Measurements from ENCODE around the gene ZNF664.

Gene ZNF664

GRCh38 chr12:123991372-123991951 is 18.4 kb downstream of the ZNF664 start:
- TF ChIP-seq JUND (IDR thresholded peaks at IDR 0.05; ENCODE audit: low read depth), result no peak
- in situ Hi-C loops (cut with HindIII; ENCODE audit: low pct_unique_long_range_greater_than_20kb, low sequenced_read_pairs), result no loop called here
- DNase-seq (ENCODE audit: low read depth in 1 of 2, low spot score in 1 of 2), result no peak

GRCh38 chr12:123992118-123992825 is 19.3 kb downstream of the ZNF664 start:
- no peak for TF ChIP-seq JUND (IDR thresholded peaks at IDR 0.05; ENCODE audit: low read depth)
- in situ Hi-C loops (cut with HindIII; ENCODE audit: low pct_unique_long_range_greater_than_20kb, low sequenced_read_pairs), result no loop called here
- no peak for DNase-seq (ENCODE audit: low read depth in 1 of 2, low spot score in 1 of 2)

- no peak for DNase-seq (ENCODE audit: low read depth in 1 of 2, low spot score in 1 of 2)
These were observed 22.2 kb downstream of the ZNF664 start for GRCh38 chr12:123995023-123995748.

GRCh38 chr12:123996581-123996980 is 23.6 kb downstream of the ZNF664 start:
- no peak for TF ChIP-seq JUND (IDR thresholded peaks at IDR 0.05; ENCODE audit: low read depth)
- in situ Hi-C loops (cut with HindIII; ENCODE audit: low pct_unique_long_range_greater_than_20kb, low sequenced_read_pairs), result no loop called here
- no peak for DNase-seq (ENCODE audit: low read depth in 1 of 2, low spot score in 1 of 2)

More at GRCh38 chr12:123995023-123995748, 22.2 kb downstream of the ZNF664 start:
- in situ Hi-C loops (cut with HindIII; ENCODE audit: low pct_unique_long_range_greater_than_20kb, low sequenced_read_pairs), result no loop called here
- no peak for TF ChIP-seq JUND (IDR thresholded peaks at IDR 0.05; ENCODE audit: low read depth)

GRCh38 chr12:123997033-123997822 is 24.2 kb downstream of the ZNF664 start:
- DNase-seq (ENCODE audit: low read depth in 1 of 2, low spot score in 1 of 2), result no peak
- in situ Hi-C loops (cut with HindIII; ENCODE audit: low pct_unique_long_range_greater_than_20kb, low sequenced_read_pairs), result no loop called here
- TF ChIP-seq JUND (IDR thresholded peaks at IDR 0.05; ENCODE audit: low read depth), result no peak

GRCh38 chr12:123997908-123998307 is 24.9 kb downstream of the ZNF664 start:
- no peak for TF ChIP-seq JUND (IDR thresholded peaks at IDR 0.05; ENCODE audit: low read depth)
- DNase-seq (ENCODE audit: low read depth in 1 of 2, low spot score in 1 of 2), result no peak
- in situ Hi-C loops (cut with HindIII; ENCODE audit: low pct_unique_long_range_greater_than_20kb, low sequenced_read_pairs), result no loop called here

GRCh38 chr12:123998344-123998990 is 25.5 kb downstream of the ZNF664 start:
- in situ Hi-C loops (cut with HindIII; ENCODE audit: low pct_unique_long_range_greater_than_20kb, low sequenced_read_pairs), result no loop called here
- TF ChIP-seq JUND (IDR thresholded peaks at IDR 0.05; ENCODE audit: low read depth), result no peak

GRCh38 chr12:123998991-123999359 is 26.0 kb downstream of the ZNF664 start:
- DNase-seq (ENCODE audit: low read depth in 1 of 2, low spot score in 1 of 2), result no peak
- TF ChIP-seq JUND (IDR thresholded peaks at IDR 0.05; ENCODE audit: low read depth), result no peak
- in situ Hi-C loops (cut with HindIII; ENCODE audit: low pct_unique_long_range_greater_than_20kb, low sequenced_read_pairs), result no loop called here

More at GRCh38 chr12:123998344-123998990, 25.5 kb downstream of the ZNF664 start:
- no peak for DNase-seq (ENCODE audit: low read depth in 1 of 2, low spot score in 1 of 2)

- DNase-seq (ENCODE audit: low read depth in 1 of 2, low spot score in 1 of 2), result no peak
- TF ChIP-seq JUND (IDR thresholded peaks at IDR 0.05; ENCODE audit: low read depth), result no peak
- in situ Hi-C loops (cut with HindIII; ENCODE audit: low pct_unique_long_range_greater_than_20kb, low sequenced_read_pairs), result no loop called here
These were observed 27.1 kb downstream of the ZNF664 start for GRCh38 chr12:124000111-124000510.

- DNase-seq (ENCODE audit: low read depth in 1 of 2, low spot score in 1 of 2), result no peak
- in situ Hi-C loops (cut with HindIII; ENCODE audit: low pct_unique_long_range_greater_than_20kb, low sequenced_read_pairs), result no loop called here
- TF ChIP-seq JUND (IDR thresholded peaks at IDR 0.05; ENCODE audit: low read depth), result no peak
These were observed 28.3 kb downstream of the ZNF664 start for GRCh38 chr12:124001343-124001742.

GRCh38 chr12:124002021-124002644 is 29.1 kb downstream of the ZNF664 start:
- DNase-seq (ENCODE audit: low read depth in 1 of 2, low spot score in 1 of 2), result no peak
- in situ Hi-C loops (cut with HindIII; ENCODE audit: low pct_unique_long_range_greater_than_20kb, low sequenced_read_pairs), result no loop called here
- no peak for TF ChIP-seq JUND (IDR thresholded peaks at IDR 0.05; ENCODE audit: low read depth)

GRCh38 chr12:124002654-124003053 is 29.6 kb downstream of the ZNF664 start:
- in situ Hi-C loops (cut with HindIII; ENCODE audit: low pct_unique_long_range_greater_than_20kb, low sequenced_read_pairs), result no loop called here
- TF ChIP-seq JUND (IDR thresholded peaks at IDR 0.05; ENCODE audit: low read depth), result no peak
- DNase-seq (ENCODE audit: low read depth in 1 of 2, low spot score in 1 of 2), result no peak

Data from T47D (cell line).